ENCODE data around the gene TFB1M.

The TFB1M gene

GRCh38 chr6:155212616-155213380, 101.5 kb downstream of the TFB1M start:
- DNase-seq (ENCODE audit: low read depth in 1 of 2, low spot score in 1 of 2) = no peak

GRCh38 chr6:155212106-155212505, 102.2 kb downstream of the TFB1M start:
- no peak for DNase-seq (ENCODE audit: low read depth in 1 of 2, low spot score in 1 of 2)

DNA sequence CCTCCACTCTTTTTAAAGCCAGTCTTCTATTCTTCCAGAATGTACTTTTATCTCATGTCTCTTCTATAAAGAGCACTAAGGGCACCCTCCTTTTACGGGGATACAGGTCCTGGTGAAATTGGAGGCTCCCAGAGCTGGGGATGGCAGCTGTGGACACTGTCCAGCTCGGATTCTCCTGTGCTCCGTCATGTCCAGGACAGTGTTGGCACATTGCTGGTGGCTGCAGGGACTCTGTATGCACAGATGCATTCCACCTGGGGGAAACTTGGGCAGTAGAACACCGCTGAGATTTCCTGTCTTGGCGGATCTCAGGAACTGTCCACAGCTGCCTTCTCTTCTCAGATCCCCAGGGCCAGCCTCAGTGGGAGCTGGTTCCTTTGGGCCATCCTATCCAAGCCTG, 107.1 kb downstream of the TFB1M start:
- DNase-seq (ENCODE audit: low read depth in 1 of 2, low spot score in 1 of 2) = no peak
